OCI-LY1 (cell line): ENCODE measurements around the gene DICER1.

ENCODE experiments used
- EZH2 ChIP-seq: fragments of 200-600 bp; sonication (generic), shearing (Covaris generic); IDR thresholded peaks from 2 replicates; pipeline ENCODE4 v1.8.0; 2017; ENCODE audit warnings: borderline replicate concordance, mixed run types, mild to moderate bottlenecking, antibody characterized with exemption, low read length, moderate library complexity, mixed read lengths
- TF ChIP-seq, protein P1 (sequence below): fragments of 200-600 bp; sonication (generic), shearing (Covaris generic); IDR thresholded peaks from 2 replicates; pipeline ENCODE4 v1.5.1; 2017; ENCODE audit warnings: mild to moderate bottlenecking, antibody characterized with exemption, low read length, moderate library complexity, mixed read lengths

GRCh38 chr14:95147597-95147996 is 9.7 kb downstream of the DICER1 start:
- TF ChIP-seq, protein P1, sequence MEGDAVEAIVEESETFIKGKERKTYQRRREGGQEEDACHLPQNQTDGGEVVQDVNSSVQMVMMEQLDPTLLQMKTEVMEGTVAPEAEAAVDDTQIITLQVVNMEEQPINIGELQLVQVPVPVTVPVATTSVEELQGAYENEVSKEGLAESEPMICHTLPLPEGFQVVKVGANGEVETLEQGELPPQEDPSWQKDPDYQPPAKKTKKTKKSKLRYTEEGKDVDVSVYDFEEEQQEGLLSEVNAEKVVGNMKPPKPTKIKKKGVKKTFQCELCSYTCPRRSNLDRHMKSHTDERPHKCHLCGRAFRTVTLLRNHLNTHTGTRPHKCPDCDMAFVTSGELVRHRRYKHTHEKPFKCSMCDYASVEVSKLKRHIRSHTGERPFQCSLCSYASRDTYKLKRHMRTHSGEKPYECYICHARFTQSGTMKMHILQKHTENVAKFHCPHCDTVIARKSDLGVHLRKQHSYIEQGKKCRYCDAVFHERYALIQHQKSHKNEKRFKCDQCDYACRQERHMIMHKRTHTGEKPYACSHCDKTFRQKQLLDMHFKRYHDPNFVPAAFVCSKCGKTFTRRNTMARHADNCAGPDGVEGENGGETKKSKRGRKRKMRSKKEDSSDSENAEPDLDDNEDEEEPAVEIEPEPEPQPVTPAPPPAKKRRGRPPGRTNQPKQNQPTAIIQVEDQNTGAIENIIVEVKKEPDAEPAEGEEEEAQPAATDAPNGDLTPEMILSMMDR: no peak
- no peak for TF ChIP-seq EZH2
